ENCODE data around the gene USH1C.

GRCh38 chr11:17572791-17573460 lies 28.7 kb upstream of the USH1C start:
- TF ChIP-seq CTCF (conservative IDR thresholded peaks at IDR 0.05) (no peak), ZFX (IDR thresholded peaks at IDR 0.05) (no peak)

All from C4-2B (cell line).